ENCODE measurements around the gene NPC1.
A peak's percentile ranks its signal among the peaks of the same experiment; 100 is the strongest.

Gene NPC1

DNA sequence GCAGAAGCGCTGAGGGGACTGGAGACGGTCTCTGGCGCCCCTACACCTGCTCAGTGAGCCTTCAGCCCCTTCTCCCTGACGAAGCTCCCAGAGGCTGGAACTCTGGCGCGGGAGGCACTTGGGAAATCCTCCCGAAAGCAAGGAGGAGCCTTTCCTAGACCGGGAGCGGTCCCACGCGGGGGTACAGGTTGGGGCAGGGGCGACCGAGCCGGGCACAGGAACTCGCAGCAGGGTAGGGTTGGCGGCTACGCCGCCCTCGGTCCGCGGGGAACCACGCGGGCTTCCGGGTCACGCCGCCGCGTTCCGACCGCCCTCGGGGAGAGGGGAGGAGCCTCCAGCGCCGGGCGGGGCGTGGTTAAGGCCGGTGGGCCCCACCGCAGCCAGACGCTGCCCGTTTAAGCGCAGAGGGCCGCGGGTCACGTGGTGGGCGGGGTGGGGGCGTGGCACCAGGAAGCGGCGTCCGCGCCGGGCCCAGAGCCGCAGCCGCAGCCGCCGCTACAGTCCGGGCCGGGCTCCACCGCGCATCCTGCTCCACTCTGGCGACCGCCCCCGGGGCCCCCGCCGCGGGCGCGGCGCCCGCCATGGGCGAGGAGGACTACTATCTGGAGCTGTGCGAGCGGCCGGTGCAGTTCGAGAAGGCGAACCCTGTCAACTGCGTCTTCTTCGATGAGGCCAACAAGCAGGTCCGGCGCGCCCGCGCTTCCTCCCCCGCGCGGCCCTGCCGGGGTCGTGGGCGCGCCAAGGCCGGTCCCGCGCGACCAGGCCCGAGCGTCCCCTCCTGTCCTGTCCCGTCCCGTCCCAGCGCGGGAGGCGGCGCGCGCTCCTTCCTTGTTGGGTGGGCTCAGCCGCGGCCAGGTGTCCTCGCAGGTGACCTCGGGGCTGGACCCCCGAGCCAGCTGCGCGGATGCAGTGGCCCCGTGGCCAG is 83.0 kb downstream of the NPC1 start, which contains the start of gene RMC1:
RMC1 (plus strand) TSS at position 474 of the 925 bp plus-strand sequence; CDS start at position 582, 108 bp downstream.
- H3K79me1 ChIP-seq (replicated peaks; ENCODE audit: low read length, poor library complexity, severe bottlenecking): peaks cover 25% of the 10 kb centered on the region
- H3K9ac ChIP-seq (ENCODE audit: low read length): peak within 1 kb of the TSS; percentile 93
- peak within 1 kb of the TSS in 1 of 2 experiments; percentile 96 for H3K14ac ChIP-seq (ENCODE audit: low read length in 2 of 2)
- no peaks in the 10 kb centered on the region for H3K9me3 ChIP-seq (ENCODE audit: control insufficient read depth, low read length)
- peak within 1 kb of the TSS; percentile 64 to 95 for H3K18ac ChIP-seq (ENCODE audit: low read depth in 1 of 2, low read length in 2 of 2)
- under 1% methylated on average over 78 of the region's 110 CpGs for WGBS
- H2BK5ac ChIP-seq (ENCODE audit: low read depth, low read length, poor library complexity, severe bottlenecking): peak within 1 kb of the TSS; percentile 59
- peaks cover 4 to 28% of the 10 kb centered on the region in 2 experiments for H3K36me3 ChIP-seq (ENCODE audit: control insufficient read depth in 1 of 2, insufficient read depth in 2 of 2, low read depth in 1 of 2, low read length in 2 of 2)
- no peak within 1 kb of the TSS for H2AK5ac ChIP-seq (ENCODE audit: low read length, severe bottlenecking)
- H2BK15ac ChIP-seq (ENCODE audit: low read depth, poor library complexity, severe bottlenecking): no peak within 1 kb of the TSS
- peaks cover 3% of the 10 kb centered on the region for H3K4me1 ChIP-seq (ENCODE audit: control insufficient read depth, insufficient read depth, low read depth, low read length)
- peak within 1 kb of the TSS; percentile 89 for H4K8ac ChIP-seq (ENCODE audit: low read length)
- peak within 1 kb of the TSS; percentile 98 for H2AFZ ChIP-seq (ENCODE audit: low read depth, low read length)
- H2BK120ac ChIP-seq (ENCODE audit: low read depth, low read length): peak within 1 kb of the TSS; percentile 66
- H3K4me2 ChIP-seq (ENCODE audit: low read length, poor library complexity, severe bottlenecking): peak within 1 kb of the TSS; percentile 90
- H2BK12ac ChIP-seq (ENCODE audit: low read length in 2 of 2): peak within 1 kb of the TSS in 1 of 2 experiments; percentile 37
- H3K23ac ChIP-seq (ENCODE audit: low read length in 2 of 2): peak within 1 kb of the TSS in 1 of 2 experiments; percentile 6
- peak within 1 kb of the TSS; percentile 20 for H3K27ac ChIP-seq (ENCODE audit: low read length, poor library complexity, severe bottlenecking)
- no peaks in the 10 kb centered on the region for H3K27me3 ChIP-seq (ENCODE audit: control insufficient read depth in 1 of 2, insufficient read depth in 1 of 2, low read length in 2 of 2)
- H4K91ac ChIP-seq (ENCODE audit: low read length): peak within 1 kb of the TSS; percentile 48
- peak within 1 kb of the TSS; percentile 66 to 76 for H3K4ac ChIP-seq (ENCODE audit: low read depth in 1 of 2, low read length in 2 of 2)
- H3K4me3 ChIP-seq (ENCODE audit: insufficient read depth in 1 of 2, low read depth in 1 of 2, low read length in 2 of 2): peak within 1 kb of the TSS; percentile 91 to 96
- DNase-seq: peak; percentile 93

DNA sequence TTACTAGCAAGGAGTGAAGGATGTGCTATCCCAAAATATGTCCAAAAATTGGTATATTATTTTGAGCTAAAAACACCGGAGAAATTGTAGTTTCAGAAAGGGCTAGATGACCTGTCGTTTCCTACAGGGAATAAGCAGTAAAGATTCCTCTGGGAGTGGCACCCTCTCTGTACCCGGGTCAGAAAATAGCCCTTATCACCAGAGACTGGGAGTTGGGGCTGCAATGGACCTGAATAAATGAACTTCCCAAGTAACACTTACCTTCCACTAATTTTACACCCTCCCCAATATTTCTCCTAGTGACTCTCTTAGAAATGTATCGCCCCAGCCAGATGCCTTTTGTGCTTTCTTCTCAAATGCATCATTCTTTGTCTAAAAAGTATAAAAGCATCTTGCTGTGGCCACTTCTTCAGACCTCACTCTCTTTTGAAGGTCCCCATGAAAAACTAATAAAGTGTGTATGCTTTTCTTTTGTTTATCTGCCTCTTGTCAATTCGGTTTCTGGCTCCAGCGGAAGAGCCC is 83.7 kb downstream of the NPC1 start:
- Histone ChIP-seq H3K27me3 (ENCODE audit: control insufficient read depth in 1 of 2, insufficient read depth in 1 of 2, low read length in 2 of 2) (no peaks in the 10 kb centered on the region), H3K9me3 (ENCODE audit: control insufficient read depth, low read length) (no peaks in the 10 kb centered on the region), H4K91ac (ENCODE audit: low read length) (peak overlapping the region; percentile 2), H2BK15ac (ENCODE audit: low read depth, poor library complexity, severe bottlenecking) (no peak overlapping the region), H3K4me3 (ENCODE audit: insufficient read depth in 1 of 2, low read depth in 1 of 2, low read length in 2 of 2) (peak overlapping the region; percentile 75 to 89), H3K27ac (ENCODE audit: low read length, poor library complexity, severe bottlenecking) (peak overlapping the region; percentile 20), H3K79me1 (replicated peaks; ENCODE audit: low read length, poor library complexity, severe bottlenecking) (peaks cover 20% of the 10 kb centered on the region), H4K8ac (ENCODE audit: low read length) (peak overlapping the region; percentile 89), H3K14ac (ENCODE audit: low read length in 2 of 2) (no peak overlapping the region), H3K4ac (ENCODE audit: low read depth in 1 of 2, low read length in 2 of 2) (peak overlapping the region in 1 of 2 experiments; percentile 76), H3K4me1 (ENCODE audit: control insufficient read depth, insufficient read depth, low read depth, low read length) (peaks cover 3% of the 10 kb centered on the region), H3K23ac (ENCODE audit: low read length in 2 of 2) (no peak overlapping the region), H2AFZ (ENCODE audit: low read depth, low read length) (peak overlapping the region; percentile 85), H3K18ac (ENCODE audit: low read depth in 1 of 2, low read length in 2 of 2) (peak overlapping the region; percentile 52 to 95), H3K36me3 (ENCODE audit: control insufficient read depth in 1 of 2, insufficient read depth in 2 of 2, low read depth in 1 of 2, low read length in 2 of 2) (peaks cover 0 to 20% of the 10 kb centered on the region in 2 experiments), H3K9ac (ENCODE audit: low read length) (peak overlapping the region; percentile 93), H2AK5ac (ENCODE audit: low read length, severe bottlenecking) (no peak overlapping the region), H2BK12ac (ENCODE audit: low read length in 2 of 2) (no peak overlapping the region), H3K4me2 (ENCODE audit: low read length, poor library complexity, severe bottlenecking) (peak overlapping the region; percentile 90), H2BK5ac (ENCODE audit: low read depth, low read length, poor library complexity, severe bottlenecking) (peak overlapping the region; percentile 59), H2BK120ac (ENCODE audit: low read depth, low read length) (no peak overlapping the region)
- WGBS: 36% methylated on average over 6 of the region's 6 CpGs
- DNase-seq: no peak

GRCh38 chr18:23501626-23502025 is 84.7 kb downstream of the NPC1 start:
- Histone ChIP-seq H3K9ac (ENCODE audit: low read length) (no peak overlapping the region), H3K14ac (ENCODE audit: low read length in 2 of 2) (no peak overlapping the region), H2BK120ac (ENCODE audit: low read depth, low read length) (no peak overlapping the region), H3K4me3 (ENCODE audit: insufficient read depth in 1 of 2, low read depth in 1 of 2, low read length in 2 of 2) (no peak overlapping the region), H2BK5ac (ENCODE audit: low read depth, low read length, poor library complexity, severe bottlenecking) (no peak overlapping the region), H3K23ac (ENCODE audit: low read length in 2 of 2) (no peak overlapping the region), H2BK12ac (ENCODE audit: low read length in 2 of 2) (no peak overlapping the region), H3K18ac (ENCODE audit: low read depth in 1 of 2, low read length in 2 of 2) (no peak overlapping the region), H3K79me1 (replicated peaks; ENCODE audit: low read length, poor library complexity, severe bottlenecking) (peaks cover 17% of the 10 kb centered on the region), H3K4ac (ENCODE audit: low read depth in 1 of 2, low read length in 2 of 2) (no peak overlapping the region), H3K27me3 (ENCODE audit: control insufficient read depth in 1 of 2, insufficient read depth in 1 of 2, low read length in 2 of 2) (no peaks in the 10 kb centered on the region), H3K9me3 (ENCODE audit: control insufficient read depth, low read length) (no peaks in the 10 kb centered on the region), H3K4me1 (ENCODE audit: control insufficient read depth, insufficient read depth, low read depth, low read length) (peaks cover 3% of the 10 kb centered on the region), H3K27ac (ENCODE audit: low read length, poor library complexity, severe bottlenecking) (no peak overlapping the region), H4K91ac (ENCODE audit: low read length) (no peak overlapping the region), H2AFZ (ENCODE audit: low read depth, low read length) (no peak overlapping the region), H3K36me3 (ENCODE audit: control insufficient read depth in 1 of 2, insufficient read depth in 2 of 2, low read depth in 1 of 2, low read length in 2 of 2) (peaks cover 0 to 11% of the 10 kb centered on the region in 2 experiments), H2BK15ac (ENCODE audit: low read depth, poor library complexity, severe bottlenecking) (no peak overlapping the region), H4K8ac (ENCODE audit: low read length) (no peak overlapping the region), H3K4me2 (ENCODE audit: low read length, poor library complexity, severe bottlenecking) (no peak overlapping the region), H2AK5ac (ENCODE audit: low read length, severe bottlenecking) (no peak overlapping the region)
- WGBS: 90% methylated on average over 6 of the region's 6 CpGs
- no peak for DNase-seq

DNA sequence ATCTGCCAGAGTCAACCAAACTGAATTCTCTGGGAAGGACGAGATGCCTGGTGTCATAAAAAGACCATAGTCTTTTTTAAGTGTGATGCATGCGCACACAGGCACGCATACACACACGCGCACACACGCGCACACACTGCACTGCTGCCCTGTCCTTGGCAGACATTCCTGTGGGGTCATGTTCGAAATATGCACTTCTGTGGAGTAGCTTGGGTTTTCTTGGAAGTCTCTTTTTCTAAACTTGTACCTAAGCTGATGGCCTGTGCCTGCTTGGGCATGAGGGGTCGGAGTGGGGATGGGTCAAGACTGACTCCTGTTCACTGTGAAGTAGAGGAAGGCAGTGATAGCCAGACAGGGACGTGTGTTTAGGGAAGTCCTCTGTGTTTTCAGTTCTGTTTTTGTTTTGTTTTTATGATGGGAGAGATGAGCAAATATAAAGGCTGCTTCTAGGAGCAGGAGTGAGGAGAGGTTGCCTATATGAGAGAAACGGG is 87.0 kb downstream of the NPC1 start:
- DNase-seq: peak; percentile 68
- H3K4ac ChIP-seq (ENCODE audit: low read depth in 1 of 2, low read length in 2 of 2): peak overlapping the region in 1 of 2 experiments; percentile 17
- peaks cover 5% of the 10 kb centered on the region for H3K79me1 ChIP-seq (replicated peaks; ENCODE audit: low read length, poor library complexity, severe bottlenecking)
- no peak overlapping the region for H4K91ac ChIP-seq (ENCODE audit: low read length)
- 80% methylated on average over 11 of the region's 11 CpGs for WGBS
- no peak overlapping the region for H4K8ac ChIP-seq (ENCODE audit: low read length)
- H3K36me3 ChIP-seq (ENCODE audit: control insufficient read depth in 1 of 2, insufficient read depth in 2 of 2, low read depth in 1 of 2, low read length in 2 of 2): no peaks in the 10 kb centered on the region
- peak overlapping the region in 1 of 2 experiments; percentile 4 for H3K18ac ChIP-seq (ENCODE audit: low read depth in 1 of 2, low read length in 2 of 2)
- no peak overlapping the region for H2BK15ac ChIP-seq (ENCODE audit: low read depth, poor library complexity, severe bottlenecking)
- no peak overlapping the region for H2AK5ac ChIP-seq (ENCODE audit: low read length, severe bottlenecking)
- H2BK12ac ChIP-seq (ENCODE audit: low read length in 2 of 2): no peak overlapping the region
- peak overlapping the region in 1 of 2 experiments; percentile 30 for H3K14ac ChIP-seq (ENCODE audit: low read length in 2 of 2)
- no peaks in the 10 kb centered on the region for H3K9me3 ChIP-seq (ENCODE audit: control insufficient read depth, low read length)
- H2BK5ac ChIP-seq (ENCODE audit: low read depth, low read length, poor library complexity, severe bottlenecking): no peak overlapping the region
- H3K4me2 ChIP-seq (ENCODE audit: low read length, poor library complexity, severe bottlenecking): no peak overlapping the region
- peak overlapping the region in 1 of 2 experiments; percentile 32 for H3K23ac ChIP-seq (ENCODE audit: low read length in 2 of 2)
- no peak overlapping the region for H2BK120ac ChIP-seq (ENCODE audit: low read depth, low read length)
- H2AFZ ChIP-seq (ENCODE audit: low read depth, low read length): no peak overlapping the region
- peaks cover 1% of the 10 kb centered on the region for H3K4me1 ChIP-seq (ENCODE audit: control insufficient read depth, insufficient read depth, low read depth, low read length)
- no peak overlapping the region for H3K9ac ChIP-seq (ENCODE audit: low read length)
- no peaks in the 10 kb centered on the region for H3K27me3 ChIP-seq (ENCODE audit: control insufficient read depth in 1 of 2, insufficient read depth in 1 of 2, low read length in 2 of 2)
- no peak overlapping the region for H3K4me3 ChIP-seq (ENCODE audit: insufficient read depth in 1 of 2, low read depth in 1 of 2, low read length in 2 of 2)
- H3K27ac ChIP-seq (ENCODE audit: low read length, poor library complexity, severe bottlenecking): no peak overlapping the region
